HEK293 (cell line): ENCODE measurements around the gene TAOK3.
A peak's percentile ranks its signal among the peaks of the same experiment; 100 is the strongest.

Experiments used
- CTCF ChIA-PET: fragments of 350-600 bp; formaldehyde crosslinking; extraction: SDS; loops from one replicate; lab custom pipeline; 2021; ENCODE audit warnings: antibody characterized with exemption; lab: Yijun Ruan, JAX
- POLR2A ChIA-PET: fragments of 300-600 bp; formaldehyde crosslinking; extraction: SDS; loops from one replicate; lab custom pipeline; 2020; ENCODE audit warnings: antibody characterized with exemption, inconsistent platforms; lab: Yijun Ruan, JAX
- H3K27ac ChIP-seq: fragments of 200-500 bp; sonication (Bioruptor generic); 2 replicates; pipeline ENCODE4 v1.5.1; 2014; ENCODE audit warnings: low read depth, low read length, control low read depth, inconsistent platforms; ENCODE audit errors: extremely low read depth
- H3K36me3 ChIP-seq, 2 experiments: fragments of 200-500 bp in 1 of 2; sonication (Bioruptor generic) in 1 of 2; 1 replicate in 1 of 2; 2 replicates in 1 of 2; pipeline ENCODE4 v1.5.1; 2014 to 2017; ENCODE audit warnings: inconsistent platforms in 2 of 2, low read length in 2 of 2; ENCODE audit not compliant: control insufficient read depth in 2 of 2, insufficient read depth in 1 of 2
- H3K4me1 ChIP-seq: fragments of 200-500 bp; sonication (Bioruptor generic); 2 replicates; pipeline ENCODE4 v1.5.1; 2014; ENCODE audit warnings: mild to moderate bottlenecking, low read length, inconsistent platforms; ENCODE audit not compliant: control insufficient read depth, insufficient read depth
- H3K4me3 ChIP-seq: 2 replicates; pipeline ENCODE4 v1.5.1; 2011; ENCODE audit warnings: low read depth, mild to moderate bottlenecking, control low read depth, low read length, moderate library complexity
- H3K9me3 ChIP-seq: fragments of 200-500 bp; sonication (Bioruptor generic); 2 replicates; pipeline ENCODE4 v1.5.1; 2014; ENCODE audit warnings: low read depth, low read length, inconsistent platforms; ENCODE audit not compliant: control insufficient read depth, insufficient read depth
- KLF1 ChIP-seq: fragments of 450-650 bp; formaldehyde crosslinking; IDR thresholded peaks from 2 replicates; pipeline ENCODE4 v1.5.1; 2016; ENCODE audit warnings: missing biosample characterization, missing genetic modification characterization
- KLF10 ChIP-seq: fragments of 450-650 bp; IDR thresholded peaks from 2 replicates; pipeline ENCODE4 v1.5.1; 2018; ENCODE audit warnings: missing biosample characterization, mild to moderate bottlenecking, missing genetic modification characterization
- MYNN ChIP-seq: fragments of 450-650 bp; formaldehyde crosslinking; IDR thresholded peaks from 2 replicates; pipeline ENCODE4 v1.5.1; 2016; ENCODE audit warnings: missing biosample characterization, missing genetic modification characterization, borderline replicate concordance
- PRDM1 ChIP-seq: fragments of 450-650 bp; formaldehyde crosslinking; IDR thresholded peaks from 2 replicates; pipeline ENCODE4; 2016; ENCODE audit warnings: missing biosample characterization, missing genetic modification characterization
- REPIN1 ChIP-seq: fragments of 450-650 bp; formaldehyde crosslinking; IDR thresholded peaks from 2 replicates; pipeline ENCODE4 v1.5.1; 2017; ENCODE audit warnings: missing biosample characterization, missing genetic modification characterization, low read depth
- YY1 ChIP-seq: fragments of 450-650 bp; formaldehyde crosslinking; IDR thresholded peaks from 2 replicates; pipeline ENCODE4 v1.5.1; 2018; ENCODE audit warnings: missing biosample characterization, missing genetic modification characterization
- ZNF138 ChIP-seq: fragments of 450-650 bp; formaldehyde crosslinking; IDR thresholded peaks from 2 replicates; pipeline ENCODE4 v1.5.1; 2016; ENCODE audit warnings: missing biosample characterization, missing genetic modification characterization, borderline replicate concordance
- ZNF202 ChIP-seq: fragments of 450-650 bp; formaldehyde crosslinking; IDR thresholded peaks from 2 replicates; pipeline ENCODE4 v1.5.1; 2016; ENCODE audit warnings: missing biosample characterization, missing genetic modification characterization, borderline replicate concordance
- ZNF211 ChIP-seq: fragments of 450-650 bp; formaldehyde crosslinking; IDR thresholded peaks from 2 replicates; pipeline ENCODE4 v1.5.1; 2016; ENCODE audit warnings: low read depth, missing biosample characterization, missing genetic modification characterization
- ZNF266 ChIP-seq: fragments of 450-650 bp; formaldehyde crosslinking; IDR thresholded peaks from 2 replicates; pipeline ENCODE4 v1.5.1; 2016; ENCODE audit warnings: missing biosample characterization, missing genetic modification characterization, low read depth
- ZNF335 ChIP-seq: fragments of 450-650 bp; formaldehyde crosslinking; conservative IDR thresholded peaks from 2 replicates; pipeline ENCODE4 v1.5.1; 2016; ENCODE audit warnings: missing biosample characterization, missing genetic modification characterization
- ZNF366 ChIP-seq: fragments of 450-650 bp; formaldehyde crosslinking; conservative IDR thresholded peaks from 2 replicates; pipeline ENCODE4 v1.5.1; 2016; ENCODE audit warnings: missing biosample characterization, missing genetic modification characterization
- ZNF558 ChIP-seq: fragments of 450-650 bp; formaldehyde crosslinking; IDR thresholded peaks from 2 replicates; pipeline ENCODE4 v1.5.1; 2016; ENCODE audit warnings: missing biosample characterization, missing genetic modification characterization
- ZNF561 ChIP-seq: fragments of 450-650 bp; IDR thresholded peaks from 2 replicates; pipeline ENCODE4 v1.5.1; 2018; ENCODE audit warnings: missing biosample characterization, missing genetic modification characterization, borderline replicate concordance
- ZNF571 ChIP-seq: fragments of 450-650 bp; formaldehyde crosslinking; IDR thresholded peaks from 2 replicates; pipeline ENCODE4 v1.5.0; 2017; ENCODE audit warnings: missing biosample characterization, missing genetic modification characterization
- ZNF610 ChIP-seq: fragments of 450-650 bp; formaldehyde crosslinking; IDR thresholded peaks from 2 replicates; pipeline ENCODE4 v1.5.1; 2016; ENCODE audit warnings: missing biosample characterization, missing genetic modification characterization, borderline replicate concordance
- ZNF621 ChIP-seq: fragments of 450-650 bp; formaldehyde crosslinking; IDR thresholded peaks from 2 replicates; pipeline ENCODE4 v1.5.1; 2017; ENCODE audit warnings: missing biosample characterization, missing genetic modification characterization
- ZNF792 ChIP-seq: fragments of 450-650 bp; formaldehyde crosslinking; IDR thresholded peaks from 2 replicates; pipeline ENCODE4 v1.5.1; 2016; ENCODE audit warnings: missing biosample characterization, missing genetic modification characterization
- TF ChIP-seq, protein P1 (sequence below): fragments of 450-650 bp; formaldehyde crosslinking; IDR thresholded peaks from 2 replicates; pipeline ENCODE4 v1.5.1; 2016; ENCODE audit warnings: missing biosample characterization, missing genetic modification characterization
- TF ChIP-seq, protein P2 (sequence below): fragments of 450-650 bp; formaldehyde crosslinking; IDR thresholded peaks from 2 replicates; pipeline ENCODE4 v1.5.1; 2016; ENCODE audit warnings: missing biosample characterization, missing genetic modification characterization

TAOK3 gene

DNA sequence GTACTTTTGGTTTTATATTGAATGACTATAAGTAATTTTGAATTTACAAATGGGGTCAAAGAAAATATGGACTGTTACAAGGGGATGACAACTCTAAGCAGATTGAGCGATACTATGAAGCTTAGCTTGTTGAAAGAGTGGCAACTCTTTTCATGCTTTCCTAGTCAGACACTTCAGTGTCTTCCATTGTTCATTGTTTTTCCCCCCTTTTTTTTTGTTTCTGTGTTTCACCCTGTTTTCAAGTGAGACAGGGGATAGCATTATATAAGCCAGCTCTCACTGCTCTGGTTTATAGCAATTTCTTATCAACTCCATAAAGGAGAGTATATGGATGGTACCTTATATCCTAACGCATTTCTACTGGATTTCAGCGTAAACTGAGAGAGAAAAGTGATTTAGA lies 212.2 kb downstream of the TAOK3 start:
- H3K36me3 ChIP-seq: peaks cover 0 to 31% of the 10 kb centered on the region in 2 experiments; a peak in 1 of 3 replicates
- TF ChIP-seq ZNF558 (tag by site-specific recombination): no peak
- H3K27ac ChIP-seq: no peak overlapping the region
- no peaks in the 10 kb centered on the region for H3K4me1 ChIP-seq
- ChIA-PET CTCF (interaction anchor here (1.1 to 9.1 kb wide), 3 partner anchors 24 to 216 kb away, joined by 3 to 87 read pairs (median 4); partner anchors contain the start of gene SUDS3), POLR2A (no interaction called here)
- no peaks in the 10 kb centered on the region for H3K9me3 ChIP-seq
- H3K4me3 ChIP-seq: no peak overlapping the region

DNA sequence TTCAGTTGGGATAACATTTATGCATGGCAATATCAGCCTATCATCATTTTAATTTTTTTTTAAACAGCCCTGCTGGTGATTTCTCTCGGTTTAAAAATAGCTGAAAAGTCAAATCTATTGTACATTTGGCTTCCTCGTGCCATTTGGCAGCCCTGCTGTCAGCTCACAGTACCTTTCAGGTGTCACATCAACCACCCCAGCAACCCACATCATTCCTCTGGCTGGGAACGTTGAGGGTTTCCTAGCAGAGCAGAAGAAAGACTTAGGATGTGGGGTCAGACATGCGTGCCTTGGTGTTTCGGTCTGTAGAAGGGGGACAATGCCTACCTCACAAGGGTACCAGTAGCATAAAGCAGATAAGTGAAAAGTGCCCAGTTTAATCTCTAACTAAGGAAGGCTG lies 221.0 kb downstream of the TAOK3 start:
- H3K27ac ChIP-seq: no peak overlapping the region
- no peaks in the 10 kb centered on the region for H3K4me1 ChIP-seq
- peaks cover 7 to 26% of the 10 kb centered on the region in 2 experiments; a peak in 2 of 3 replicates for H3K36me3 ChIP-seq
- TF ChIP-seq ZNF335 (tag by site-specific recombination): no peak
- TF ChIP-seq, protein P1, sequence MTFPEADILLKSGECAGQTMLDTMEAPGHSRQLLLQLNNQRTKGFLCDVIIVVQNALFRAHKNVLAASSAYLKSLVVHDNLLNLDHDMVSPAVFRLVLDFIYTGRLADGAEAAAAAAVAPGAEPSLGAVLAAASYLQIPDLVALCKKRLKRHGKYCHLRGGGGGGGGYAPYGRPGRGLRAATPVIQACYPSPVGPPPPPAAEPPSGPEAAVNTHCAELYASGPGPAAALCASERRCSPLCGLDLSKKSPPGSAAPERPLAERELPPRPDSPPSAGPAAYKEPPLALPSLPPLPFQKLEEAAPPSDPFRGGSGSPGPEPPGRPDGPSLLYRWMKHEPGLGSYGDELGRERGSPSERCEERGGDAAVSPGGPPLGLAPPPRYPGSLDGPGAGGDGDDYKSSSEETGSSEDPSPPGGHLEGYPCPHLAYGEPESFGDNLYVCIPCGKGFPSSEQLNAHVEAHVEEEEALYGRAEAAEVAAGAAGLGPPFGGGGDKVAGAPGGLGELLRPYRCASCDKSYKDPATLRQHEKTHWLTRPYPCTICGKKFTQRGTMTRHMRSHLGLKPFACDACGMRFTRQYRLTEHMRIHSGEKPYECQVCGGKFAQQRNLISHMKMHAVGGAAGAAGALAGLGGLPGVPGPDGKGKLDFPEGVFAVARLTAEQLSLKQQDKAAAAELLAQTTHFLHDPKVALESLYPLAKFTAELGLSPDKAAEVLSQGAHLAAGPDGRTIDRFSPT: no peak
- TF ChIP-seq ZNF266 (tag by site-specific recombination): no peak
- no peak for TF ChIP-seq ZNF366
- TF ChIP-seq ZNF202 (tag by site-specific recombination): no peak
- no peak for TF ChIP-seq KLF10 (tag by site-specific recombination)
- no peak for TF ChIP-seq ZNF138
- TF ChIP-seq ZNF792 (tag by site-specific recombination): no peak
- no peak for TF ChIP-seq ZNF571
- TF ChIP-seq ZNF211: no peak
- TF ChIP-seq, protein P2, sequence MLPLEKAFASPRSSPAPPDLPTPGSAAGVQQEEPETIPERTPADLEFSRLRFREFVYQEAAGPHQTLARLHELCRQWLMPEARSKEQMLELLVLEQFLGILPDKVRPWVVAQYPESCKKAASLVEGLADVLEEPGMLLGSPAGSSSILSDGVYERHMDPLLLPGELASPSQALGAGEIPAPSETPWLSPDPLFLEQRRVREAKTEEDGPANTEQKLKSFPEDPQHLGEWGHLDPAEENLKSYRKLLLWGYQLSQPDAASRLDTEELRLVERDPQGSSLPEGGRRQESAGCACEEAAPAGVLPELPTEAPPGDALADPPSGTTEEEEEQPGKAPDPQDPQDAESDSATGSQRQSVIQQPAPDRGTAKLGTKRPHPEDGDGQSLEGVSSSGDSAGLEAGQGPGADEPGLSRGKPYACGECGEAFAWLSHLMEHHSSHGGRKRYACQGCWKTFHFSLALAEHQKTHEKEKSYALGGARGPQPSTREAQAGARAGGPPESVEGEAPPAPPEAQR (tag by site-specific recombination): no peak
- TF ChIP-seq KLF1 (tag by site-specific recombination): no peak
- no peak for TF ChIP-seq MYNN (tag by site-specific recombination)
- no peak for TF ChIP-seq YY1
- TF ChIP-seq REPIN1 (tag by site-specific recombination): no peak
- no peak for TF ChIP-seq ZNF621 (tag by site-specific recombination)
- no peak for TF ChIP-seq ZNF561
- no peak overlapping the region for H3K4me3 ChIP-seq
- CTCF ChIA-PET: interaction anchor here (0.6 kb wide), 2 partner anchors 563 to 1346 kb away, joined by 3 read pairs; no protein-coding TSS in a partner anchor
- POLR2A ChIA-PET: no interaction called here
- no peaks in the 10 kb centered on the region for H3K9me3 ChIP-seq

DNA sequence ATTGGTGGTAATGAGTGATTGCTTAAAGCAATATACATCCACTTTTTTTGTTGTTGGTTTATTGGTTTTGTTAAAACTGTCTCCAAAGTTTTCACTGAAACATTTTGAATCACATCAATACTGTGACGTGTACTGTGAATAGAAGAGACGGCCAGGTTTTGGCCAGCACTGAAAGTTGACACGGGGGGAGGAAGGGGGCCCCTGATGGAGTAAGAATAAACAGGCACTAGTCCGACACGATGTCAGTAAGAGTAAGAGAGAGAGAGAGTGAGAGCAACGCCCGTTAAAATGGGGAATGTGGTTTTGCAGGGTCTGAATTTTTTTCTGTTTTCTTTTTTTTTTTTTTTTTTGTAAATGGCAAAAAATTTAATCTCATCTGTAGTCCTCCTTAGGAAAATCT lies 222.1 kb downstream of the TAOK3 start:
- POLR2A ChIA-PET: no interaction called here
- Histone ChIP-seq H3K36me3 (peaks cover 16 to 36% of the 10 kb centered on the region in 2 experiments; a peak in 2 of 3 replicates), H3K27ac (no peak overlapping the region), H3K4me1 (no peaks in the 10 kb centered on the region), H3K9me3 (no peaks in the 10 kb centered on the region), H3K4me3 (no peak overlapping the region)
- TF ChIP-seq PRDM1: peak; percentile 33; the same call in 1 of the 2 replicates
- no peak for TF ChIP-seq ZNF610 (tag by site-specific recombination)
- CTCF ChIA-PET: interaction anchor here (0.6 to 0.9 kb wide), 2 partner anchors 41 to 278 kb away, joined by 3 to 4 read pairs; no protein-coding TSS in a partner anchor
